ENCODE measurements around the gene LRRTM4.
"Not testable (repeated sequence)": the region's sequence is repeated elsewhere in the genome, so short reads cannot be mapped to it uniquely, and the experiment has no call there.

LRRTM4 gene

DNA sequence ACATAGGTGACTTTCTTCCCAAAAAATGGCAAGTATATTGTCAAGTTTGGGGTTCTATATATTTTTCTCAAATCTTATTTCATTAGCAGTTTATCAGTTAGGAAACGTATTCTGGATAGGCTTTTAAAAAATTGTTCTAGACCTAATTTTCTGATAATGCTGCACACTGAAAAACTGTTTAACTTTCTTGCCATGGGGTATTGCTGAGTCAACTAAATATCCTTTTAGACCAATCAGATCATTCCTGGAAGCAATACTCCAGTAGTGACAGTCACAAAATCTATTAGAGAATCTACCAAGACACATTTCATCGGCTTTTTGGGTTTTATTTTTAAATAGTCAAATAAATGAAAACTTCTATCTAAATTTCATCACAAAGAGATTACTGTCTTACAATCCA is 440.6 kb downstream of the LRRTM4 start:
- DNase-seq (ENCODE audit: low spot score), result no peak

DNA sequence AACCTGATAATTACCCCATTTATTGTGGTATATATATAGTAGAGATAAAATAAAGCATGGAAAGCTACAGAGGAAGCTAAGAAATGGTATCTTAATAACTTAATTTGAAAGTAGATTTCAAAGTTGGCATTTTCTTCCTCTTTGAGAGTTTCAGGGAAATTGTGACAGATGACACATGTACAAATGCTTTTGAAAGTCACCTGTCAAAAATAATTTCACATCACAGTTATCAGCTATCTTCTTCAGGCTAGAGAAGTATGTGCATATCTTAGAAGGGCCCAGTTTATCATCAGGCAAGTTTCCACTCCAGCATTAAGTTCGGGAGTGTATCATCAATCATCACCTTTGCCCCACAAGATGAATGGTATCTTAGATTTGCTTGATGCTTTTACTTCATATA is 457.9 kb downstream of the LRRTM4 start:
- no peak for DNase-seq (ENCODE audit: low spot score)

DNA sequence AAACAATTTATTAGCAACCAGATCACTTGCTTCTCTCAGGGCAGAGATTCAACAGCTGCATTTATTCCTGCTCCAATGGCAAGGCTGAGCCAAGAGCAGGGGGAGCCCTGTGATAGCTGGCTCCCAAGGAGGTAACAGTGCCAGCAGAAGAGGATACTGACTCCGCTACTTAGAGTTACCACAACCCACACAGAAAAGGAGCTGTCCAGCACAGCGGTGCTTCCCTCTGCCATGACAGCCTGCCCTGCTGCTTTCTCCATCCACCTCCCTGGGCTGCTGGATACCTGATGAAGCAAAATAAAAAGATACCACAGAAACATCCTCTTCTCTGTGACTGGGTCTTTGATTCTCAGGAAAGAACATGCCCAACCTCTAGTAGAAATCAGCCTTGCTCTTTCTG is 467.2 kb downstream of the LRRTM4 start:
- no peak for DNase-seq (ENCODE audit: low spot score)

DNA sequence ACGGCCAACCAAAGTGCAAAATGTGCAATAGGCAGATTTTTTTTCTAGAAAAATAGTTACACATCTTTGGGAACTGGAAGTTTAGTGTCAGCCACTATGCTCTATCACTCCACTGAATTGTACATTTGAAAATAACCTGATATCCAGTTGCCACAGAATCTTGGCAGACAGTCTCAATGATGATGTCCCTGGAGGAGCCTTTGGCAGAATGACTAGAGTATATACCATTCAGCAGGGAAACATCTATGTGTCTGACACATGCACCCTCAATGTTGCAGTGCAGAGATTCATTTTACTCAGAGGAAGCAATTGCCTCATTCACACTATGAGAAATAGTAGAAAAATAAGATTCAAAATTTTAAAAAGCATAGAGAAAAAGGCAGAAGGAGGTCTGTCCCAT is 475.8 kb downstream of the LRRTM4 start:
- no peak for DNase-seq (ENCODE audit: low spot score)

DNA sequence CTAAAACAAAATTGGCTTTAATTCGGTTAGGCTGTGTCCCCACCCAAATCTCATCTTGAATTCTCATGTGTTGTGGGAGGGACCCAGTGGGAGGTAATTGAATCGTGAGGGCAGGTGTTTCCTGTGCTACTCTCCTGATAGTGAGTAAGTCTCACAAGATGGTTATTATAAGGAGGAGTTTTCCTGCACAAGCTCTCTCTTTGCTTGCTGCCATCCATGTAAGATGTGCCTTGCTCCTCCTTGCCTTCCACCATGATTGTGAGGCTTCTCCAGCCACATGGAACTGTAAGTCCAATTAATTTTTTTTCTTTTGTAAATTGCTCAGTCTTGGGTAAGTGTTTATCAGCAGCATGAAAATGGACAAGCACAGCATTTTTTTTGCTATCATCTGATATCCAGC is 476.7 kb downstream of the LRRTM4 start:
- DNase-seq (ENCODE audit: low spot score), result not testable (repeated sequence)

DNA sequence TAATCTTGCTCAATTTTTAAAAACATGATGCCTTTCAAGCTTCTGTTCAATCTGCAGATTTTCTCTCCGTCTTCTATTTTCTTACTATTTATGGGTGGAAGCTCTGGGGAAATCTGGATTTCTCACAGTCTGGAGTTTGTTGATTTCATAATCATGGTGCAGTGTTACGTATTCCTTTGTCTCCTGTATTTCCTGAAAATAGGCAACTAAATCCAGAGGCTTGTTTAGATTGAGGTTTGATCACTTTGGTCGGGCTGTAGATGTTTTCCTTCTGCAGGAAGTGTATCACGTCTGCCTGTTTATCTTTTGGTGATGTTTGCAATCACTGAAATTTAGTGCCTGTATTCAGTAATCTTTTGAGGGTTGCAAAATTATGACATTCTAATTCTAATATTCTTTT is 487.7 kb downstream of the LRRTM4 start:
- DNase-seq (ENCODE audit: low spot score), result no peak

DNA sequence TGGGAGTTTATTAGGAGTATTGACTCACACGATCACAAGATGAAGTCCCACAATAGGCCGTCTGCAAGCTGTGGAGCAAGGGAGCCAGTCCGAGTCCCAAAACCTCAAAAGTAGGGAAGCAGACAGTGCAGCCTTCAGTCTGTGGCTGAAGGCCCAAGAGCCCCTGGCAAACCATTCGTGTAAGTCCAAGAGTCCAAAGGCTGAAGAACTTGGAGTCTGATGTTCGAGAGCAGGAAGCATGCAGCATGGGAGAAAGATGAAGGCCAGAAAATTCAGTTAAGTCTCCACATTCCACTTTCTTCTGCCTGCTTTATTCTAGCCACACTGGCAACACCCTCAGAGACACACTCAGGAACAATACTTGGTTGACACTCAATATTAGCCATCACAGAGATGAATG is 492.9 kb downstream of the LRRTM4 start:
- DNase-seq (ENCODE audit: low spot score), result not testable (repeated sequence)

DNA sequence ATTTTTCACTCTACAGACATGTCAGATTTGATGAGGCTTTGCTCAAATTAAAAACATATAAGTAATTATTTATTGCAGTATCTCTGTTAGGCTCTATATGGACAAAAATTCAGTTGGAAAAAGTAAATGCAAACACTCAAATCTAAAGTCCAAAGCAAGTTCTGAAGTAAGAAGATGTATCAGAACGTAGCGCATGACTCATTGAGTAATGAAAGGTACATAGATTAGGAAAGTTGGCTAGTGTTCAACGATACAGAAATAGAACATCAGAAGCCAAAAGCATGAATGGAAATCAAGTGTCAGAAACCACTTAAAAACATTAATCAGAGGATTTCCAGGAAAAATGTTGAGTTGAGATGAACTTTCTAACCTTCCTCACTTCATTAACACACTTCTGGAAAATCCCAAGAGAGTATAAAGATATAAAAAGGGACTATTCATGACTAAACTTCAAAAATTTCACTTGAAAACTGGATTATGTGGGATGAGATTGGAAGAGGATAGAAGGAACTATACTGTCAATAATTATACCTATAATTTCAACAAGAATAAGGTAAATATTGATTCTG is 494.1 kb downstream of the LRRTM4 start:
- DNase-seq (ENCODE audit: low spot score), result no peak

DNA sequence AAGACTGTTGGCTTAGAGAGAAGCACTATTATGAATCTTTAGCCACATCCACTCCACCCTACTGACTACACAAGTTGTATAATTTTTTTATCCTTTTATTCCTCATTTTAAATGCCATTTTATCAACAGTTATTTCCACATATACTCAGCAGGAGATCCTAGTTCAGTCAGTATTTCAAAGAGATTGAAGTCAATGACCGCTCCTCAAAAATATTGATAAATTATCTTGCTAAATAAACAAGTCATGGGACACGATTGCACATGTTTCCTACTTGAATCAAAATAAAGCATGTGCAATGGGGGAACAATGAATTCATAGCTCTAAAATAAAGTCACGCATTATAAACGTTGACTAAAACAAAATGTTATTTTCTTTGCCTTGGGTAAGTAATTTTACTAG is 496.5 kb downstream of the LRRTM4 start:
- DNase-seq (ENCODE audit: low spot score), result no peak

DNA sequence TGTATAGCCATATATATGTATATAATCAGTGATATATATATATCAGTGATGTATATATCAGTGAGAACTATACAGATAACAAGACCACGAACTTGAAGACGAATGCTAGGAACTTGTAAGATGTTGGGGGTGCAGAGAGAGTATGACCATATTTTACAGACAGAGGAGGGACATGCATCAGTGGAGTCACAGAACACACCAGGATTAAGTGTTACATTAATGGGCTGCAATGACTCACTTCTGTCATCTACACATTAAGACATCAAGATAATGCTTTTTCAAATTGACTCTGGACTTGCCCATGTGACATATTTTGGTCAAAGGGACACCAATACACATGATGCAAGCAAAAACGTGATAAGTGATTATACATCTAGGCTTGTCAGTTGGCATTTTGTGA is 501.0 kb downstream of the LRRTM4 start:
- DNase-seq (ENCODE audit: low spot score), result no peak

DNA sequence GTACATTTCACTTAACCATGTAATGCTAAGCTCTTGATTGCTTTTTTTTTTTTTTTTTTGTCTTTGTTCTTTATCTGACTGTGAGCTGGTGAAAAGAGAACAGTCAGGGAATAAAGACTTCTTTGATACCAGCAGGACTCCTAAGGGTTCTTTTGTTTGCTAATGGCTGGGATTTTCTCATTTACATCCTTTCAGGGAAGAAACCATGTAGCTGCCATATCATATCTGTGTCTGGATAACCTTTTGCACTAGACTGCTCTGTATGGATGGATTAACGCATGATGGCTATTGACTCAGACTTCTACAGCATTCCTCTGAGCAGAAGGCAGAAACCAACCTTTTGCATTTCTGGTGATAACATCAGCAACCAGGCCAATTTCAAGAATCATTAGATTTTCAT is 504.0 kb downstream of the LRRTM4 start:
- no peak for DNase-seq (ENCODE audit: low spot score)

DNA sequence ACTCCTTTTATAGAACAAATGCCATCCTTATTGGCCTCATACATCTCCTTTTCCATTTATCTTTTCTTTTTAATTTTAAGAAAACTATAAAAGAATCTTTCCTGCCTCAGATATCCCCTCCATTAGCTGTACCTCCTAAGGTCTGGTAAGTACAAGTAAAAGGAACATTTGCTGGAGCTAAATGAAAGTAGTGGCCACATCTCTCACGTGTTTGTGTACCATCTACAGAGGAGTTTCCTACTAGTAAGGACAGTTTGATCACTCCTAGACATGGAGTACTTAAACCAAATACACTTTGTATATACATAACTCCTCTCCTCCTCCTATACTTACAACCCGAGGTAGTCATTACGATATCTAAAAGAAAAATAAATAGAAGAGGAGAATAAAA is 504.8 kb downstream of the LRRTM4 start:
- no peak for DNase-seq (ENCODE audit: low spot score)

DNA sequence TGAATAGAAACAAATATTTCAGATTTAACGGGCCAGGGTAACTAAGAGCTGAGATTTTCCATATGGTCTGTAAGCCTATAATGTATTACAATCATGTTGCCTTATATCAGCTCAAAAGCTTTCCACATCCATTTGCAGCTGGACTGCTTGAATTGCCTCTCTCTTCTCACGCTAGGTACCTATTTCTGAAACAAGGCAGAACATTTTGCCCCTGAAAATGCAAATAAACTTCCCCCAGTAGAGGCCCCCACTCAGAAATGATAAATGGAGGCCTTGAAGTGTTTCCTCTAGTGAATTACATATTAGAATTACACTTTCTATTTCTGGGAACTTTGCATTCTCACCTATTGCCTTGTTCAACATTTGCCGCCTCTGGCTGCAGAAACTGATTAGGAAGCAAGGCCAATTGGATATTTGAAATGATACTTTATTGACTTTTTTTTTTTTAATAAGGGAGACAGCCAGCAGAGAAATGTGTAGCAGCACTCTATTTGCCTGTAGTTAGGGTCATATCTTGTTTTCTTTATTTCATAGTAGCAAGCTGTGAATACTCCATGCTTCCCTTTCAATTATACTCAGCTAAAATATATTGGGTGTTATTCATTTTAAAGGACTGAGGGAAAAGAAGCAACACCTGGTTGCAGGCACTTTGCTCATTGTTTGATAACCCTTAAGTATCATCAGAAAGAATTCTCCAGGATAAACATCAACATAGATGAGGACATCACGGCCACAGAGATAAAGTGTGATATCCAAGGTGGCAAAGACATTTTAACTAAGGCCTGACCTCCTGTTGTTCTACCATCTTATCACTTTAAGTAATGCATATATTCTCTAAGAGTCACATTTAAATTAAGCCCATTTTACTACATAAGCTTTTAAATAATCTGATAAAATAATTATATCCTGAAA is 505.5 kb downstream of the LRRTM4 start:
- no peak for DNase-seq (ENCODE audit: low spot score)

DNA sequence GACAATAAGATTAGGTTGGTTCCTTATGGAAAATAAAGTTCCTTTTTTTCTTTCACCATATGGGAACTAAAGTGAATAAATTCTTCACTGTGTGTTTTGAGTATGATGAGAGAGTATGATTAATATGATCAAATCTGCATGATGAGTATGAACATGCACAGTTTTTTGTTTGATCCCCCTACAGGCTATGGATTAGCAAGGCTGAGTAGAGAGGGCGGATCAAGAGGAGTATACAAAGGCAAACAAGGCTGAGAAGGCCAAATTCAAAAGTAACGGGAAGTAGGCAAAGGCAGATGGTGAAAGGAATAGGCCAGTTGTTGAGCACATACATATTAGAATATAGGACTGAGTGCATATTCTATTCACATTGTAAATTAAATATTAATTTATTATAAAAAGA is 508.2 kb downstream of the LRRTM4 start:
- no peak for DNase-seq (ENCODE audit: low spot score)

DNA sequence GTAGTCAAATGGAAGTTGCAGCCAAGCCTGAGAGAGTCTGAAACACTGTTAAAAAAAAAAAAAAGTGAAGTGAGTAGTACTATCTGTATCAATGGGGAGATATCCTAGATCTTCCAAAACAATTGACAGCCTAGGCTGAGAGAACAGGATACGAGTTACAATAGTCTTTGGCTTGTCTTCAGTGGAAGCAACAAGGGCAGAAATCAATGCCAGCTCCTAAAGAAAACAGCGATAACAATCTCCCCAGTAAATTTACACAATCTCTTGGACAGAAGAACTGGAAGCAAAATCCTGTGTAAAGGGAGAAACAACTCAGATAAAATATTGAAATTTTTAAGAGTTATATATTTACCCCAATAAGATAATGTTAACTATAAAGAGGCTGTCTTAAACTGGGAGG is 508.7 kb downstream of the LRRTM4 start:
- DNase-seq (ENCODE audit: low spot score), result no peak

DNA sequence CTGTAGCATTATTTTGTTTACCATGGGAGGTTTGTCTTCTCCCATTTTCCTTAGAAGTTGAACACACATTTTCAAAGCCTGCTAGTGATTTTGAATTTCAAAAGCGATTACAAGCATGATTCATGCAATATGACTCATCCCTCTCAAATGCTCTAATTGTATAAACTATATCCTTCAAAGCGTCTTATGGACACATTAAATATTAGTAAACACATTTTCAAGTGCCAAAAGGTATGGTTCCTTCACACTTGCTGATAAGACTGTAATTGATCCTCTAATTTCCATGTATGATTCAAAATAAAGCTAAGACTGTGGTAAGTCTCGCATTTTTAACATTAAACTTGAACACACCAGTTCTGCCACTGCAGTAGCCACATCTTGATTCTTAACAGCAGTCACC is 512.9 kb downstream of the LRRTM4 start:
- no peak for DNase-seq (ENCODE audit: low spot score)

DNA sequence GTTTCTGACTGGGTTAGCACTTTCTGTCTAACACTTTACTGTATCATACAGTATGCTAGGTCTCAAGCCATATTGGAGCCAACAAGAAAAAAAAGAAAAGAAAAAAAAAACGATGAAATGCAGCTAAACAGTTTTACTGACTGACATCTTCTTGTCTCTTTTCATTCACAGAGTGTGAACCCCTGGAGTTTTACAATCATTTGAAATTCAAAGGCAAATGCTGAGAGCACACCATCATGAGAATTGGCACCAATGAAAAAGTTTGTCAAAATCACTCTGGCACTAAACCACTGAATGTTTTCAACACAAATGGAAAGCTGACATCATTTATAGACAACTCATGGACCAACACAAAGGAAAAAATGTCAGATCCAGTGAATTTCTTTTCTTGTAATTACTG is 513.3 kb downstream of the LRRTM4 start:
- DNase-seq (ENCODE audit: low spot score), result no peak

DNA sequence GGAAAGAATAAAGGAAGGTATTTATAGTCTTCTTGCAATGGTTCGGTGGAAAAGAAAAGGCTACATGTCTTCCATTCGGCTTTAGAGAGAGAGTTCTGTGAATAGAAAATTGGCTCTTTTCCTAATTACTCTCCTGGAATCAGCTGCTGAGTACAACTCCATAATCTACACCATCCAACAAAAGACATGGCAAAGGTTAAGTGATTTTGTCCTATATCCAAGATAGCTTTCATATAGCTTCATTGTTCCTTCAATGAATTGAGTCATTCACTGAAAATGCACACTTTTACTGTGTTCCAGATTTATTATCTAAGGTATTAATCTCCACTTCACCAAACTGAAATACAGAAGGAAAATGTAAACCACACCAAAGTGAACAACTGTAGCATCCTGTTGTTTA is 514.5 kb downstream of the LRRTM4 start:
- no peak for DNase-seq (ENCODE audit: low spot score)

DNA sequence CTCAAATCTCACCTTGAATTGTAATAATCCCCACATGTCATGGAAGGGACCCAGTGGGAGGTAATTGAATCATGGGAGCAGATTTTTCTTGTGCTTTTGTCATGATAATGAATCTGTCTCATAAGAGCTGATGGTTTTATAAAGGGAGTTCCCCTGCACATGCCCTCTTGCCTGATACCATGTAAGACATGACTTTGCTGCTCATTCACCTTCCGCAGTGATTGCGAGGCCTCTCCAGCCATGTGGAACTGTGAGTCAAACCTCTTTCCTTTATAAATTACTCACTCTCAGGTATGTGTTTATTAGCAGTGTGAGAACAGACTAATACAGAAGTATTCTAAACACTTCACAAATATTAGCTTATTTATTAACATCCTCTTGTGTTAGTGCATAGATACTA is 516.7 kb downstream of the LRRTM4 start:
- DNase-seq (ENCODE audit: low spot score), result no peak

DNA sequence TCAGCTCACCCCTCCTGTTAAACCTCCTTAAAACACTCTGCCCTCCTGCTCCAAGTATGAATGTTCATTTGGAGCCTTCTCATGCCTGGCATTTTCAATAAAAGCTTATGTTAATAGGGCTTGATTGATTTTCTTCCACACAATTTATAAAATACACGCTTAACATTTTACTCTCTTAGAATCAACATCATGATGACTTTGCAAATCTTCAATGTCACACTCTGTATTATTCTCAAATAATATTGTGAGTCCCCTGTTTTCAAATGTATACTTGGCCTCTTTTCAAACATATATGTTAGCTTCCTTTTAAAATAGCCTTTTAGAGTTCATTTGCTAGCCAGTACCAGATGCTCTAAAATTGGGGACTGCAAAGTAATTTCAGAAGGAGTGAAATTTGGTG is 520.3 kb downstream of the LRRTM4 start:
- DNase-seq (ENCODE audit: low spot score), result no peak

DNA sequence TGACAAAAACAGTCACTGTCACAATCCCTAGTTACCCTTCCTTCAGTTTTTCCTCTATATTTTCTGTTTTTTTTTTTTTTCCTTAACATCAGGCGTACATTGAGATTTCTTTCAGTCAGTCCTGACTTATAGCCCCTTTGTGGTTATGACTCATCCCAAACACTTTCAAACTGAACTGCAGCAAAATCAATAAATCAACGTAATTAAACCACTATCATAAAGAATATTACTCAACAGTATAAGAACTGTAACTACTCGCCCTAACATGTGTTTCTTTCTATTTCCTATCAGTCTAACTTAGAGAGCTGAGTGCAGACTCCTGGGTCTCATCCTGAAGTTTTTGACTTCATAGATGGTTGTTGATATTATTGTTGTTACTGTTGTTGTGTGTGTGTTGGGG is 523.5 kb downstream of the LRRTM4 start:
- DNase-seq (ENCODE audit: low spot score), result no peak

DNA sequence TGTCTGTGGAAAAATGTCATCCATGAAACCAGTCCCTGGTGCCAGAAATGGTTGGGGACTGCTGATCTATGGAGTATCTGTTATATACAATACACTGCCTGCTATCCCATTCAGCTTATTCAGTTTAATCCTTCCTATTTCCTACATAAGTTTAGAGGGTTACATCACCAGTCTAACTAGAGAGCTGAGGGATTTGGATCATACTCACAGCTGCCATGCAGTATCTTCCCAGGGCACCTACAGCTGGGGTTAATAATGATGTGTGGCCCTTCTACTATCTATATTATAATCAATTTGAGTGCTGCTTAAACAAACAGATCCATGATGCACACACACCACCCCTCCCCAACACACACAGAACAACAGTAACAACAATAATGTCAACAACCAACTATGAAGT is 524.0 kb downstream of the LRRTM4 start:
- no peak for DNase-seq (ENCODE audit: low spot score)

DNA sequence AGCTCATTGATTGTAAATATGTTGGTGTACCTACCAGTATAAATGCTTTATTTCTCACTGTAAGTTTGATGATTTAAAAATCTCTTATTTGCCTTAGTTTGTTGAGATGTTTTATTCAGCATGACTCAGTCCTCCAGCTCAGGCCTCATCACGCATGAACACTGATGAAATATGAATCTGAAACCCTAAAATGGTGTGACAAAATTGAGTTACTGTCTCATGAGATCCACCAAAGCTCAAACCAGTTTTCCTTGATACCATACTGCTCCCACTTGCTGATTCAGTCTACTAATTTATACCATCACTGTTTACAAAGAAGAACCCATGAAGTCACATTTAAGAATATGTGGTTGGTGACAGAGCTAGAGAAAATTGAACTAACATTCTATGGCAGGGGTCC is 524.9 kb downstream of the LRRTM4 start:
- no peak for DNase-seq (ENCODE audit: low spot score)

Measured in AG08396 (cell line).